Epithelial cell of prostate (primary cell): Measurements from ENCODE around the gene IFNA2.
"Not testable (repeated sequence)": the region's sequence is repeated elsewhere in the genome, so short reads cannot be mapped to it uniquely, and the experiment has no call there.

Source experiments
- DNase-seq: peaks from one replicate; pipeline ENCODE4 v3.0.0-alpha.2; 2011; ENCODE audit warnings: low read depth, low spot score
- H3K27ac ChIP-seq: fragments of 450-650 bp; 2 replicates; pipeline ENCODE4 v1.5.1; 2017; ENCODE audit warnings: mild to moderate bottlenecking

IFNA2 gene

DNA sequence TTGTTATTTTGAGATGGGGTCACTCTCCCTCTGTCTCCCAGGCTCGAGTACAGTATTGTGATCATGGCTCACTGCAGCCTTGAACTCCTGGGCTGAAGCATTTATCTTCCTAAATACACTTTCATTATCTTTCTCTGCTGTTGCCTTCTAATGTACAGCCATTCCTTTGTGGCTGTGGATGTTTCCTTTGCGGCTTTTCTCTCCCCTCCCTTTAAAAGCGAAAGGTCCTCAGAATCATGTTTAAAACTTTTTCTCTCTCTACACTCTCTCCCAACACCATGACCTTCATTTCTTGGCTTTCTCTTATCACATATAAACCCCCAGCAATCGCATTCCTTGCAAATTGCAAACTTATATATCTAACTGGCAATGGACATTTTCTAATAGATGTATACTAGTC is 1.6 kb downstream of the IFNA2 start:
- no peak overlapping the region for H3K27ac ChIP-seq
- no peak for DNase-seq

DNA sequence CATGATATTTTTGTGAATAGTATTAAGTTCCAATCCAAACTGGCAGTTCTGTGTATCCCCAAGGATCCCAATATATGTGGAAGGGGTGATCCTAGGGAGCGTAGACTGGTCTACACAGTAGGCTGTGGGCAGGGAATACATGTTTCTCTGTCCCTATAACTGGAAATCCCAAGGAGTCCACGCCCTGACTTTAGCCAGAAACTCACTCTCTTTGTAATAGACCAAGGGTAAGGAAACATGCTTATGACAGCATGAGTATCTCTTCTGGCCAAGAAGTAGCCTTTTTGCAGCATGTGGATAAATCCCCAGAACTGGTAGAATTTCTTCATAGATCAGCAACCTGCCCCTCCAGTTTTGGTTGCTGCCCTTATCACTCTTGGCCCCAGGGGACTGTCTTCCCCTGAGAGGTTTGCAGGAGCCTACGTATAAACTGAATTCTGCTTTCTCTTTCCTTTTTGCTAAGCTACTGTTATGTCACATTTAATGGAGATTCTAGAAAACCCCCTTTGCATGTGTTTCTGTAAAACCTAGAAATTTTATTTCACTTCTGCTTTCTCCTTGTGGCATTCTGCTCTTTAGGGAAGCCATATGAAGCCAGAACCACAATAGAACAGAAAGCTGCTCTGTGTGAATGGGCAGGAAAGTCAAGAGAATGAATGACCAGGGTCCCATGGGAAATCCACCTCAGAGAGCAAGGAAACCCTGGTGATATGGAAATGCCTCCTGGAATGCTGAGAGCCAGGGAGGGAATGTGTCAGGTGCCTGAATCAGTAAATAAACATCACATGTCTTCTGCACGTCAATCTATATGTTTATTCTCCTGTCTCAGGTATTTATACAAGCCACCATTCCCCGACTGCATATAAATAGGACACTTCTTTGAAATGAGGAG is 3.5 kb downstream of the IFNA2 start:
- no peak for DNase-seq
- H3K27ac ChIP-seq = no peak overlapping the region

DNA sequence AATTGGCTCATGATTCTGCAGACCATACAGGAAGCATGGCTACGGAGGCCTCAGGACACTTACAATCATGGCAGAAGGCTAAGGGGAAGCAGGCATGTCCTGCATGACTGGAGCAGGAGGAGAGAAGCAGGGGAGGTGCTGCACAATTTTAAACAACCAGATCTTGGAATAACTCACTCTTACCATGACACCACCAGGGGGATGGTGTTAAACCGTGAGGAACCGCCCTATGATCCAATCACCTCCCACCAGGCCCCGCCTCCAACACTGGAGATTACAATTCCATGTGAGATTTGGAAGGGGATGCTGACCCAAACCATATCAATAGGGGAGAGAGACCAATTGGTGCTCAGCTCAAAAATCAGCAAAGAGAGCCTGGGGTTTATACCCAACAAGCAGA is 13.7 kb downstream of the IFNA2 start:
- H3K27ac ChIP-seq, DNase-seq: not testable (repeated sequence)

DNA sequence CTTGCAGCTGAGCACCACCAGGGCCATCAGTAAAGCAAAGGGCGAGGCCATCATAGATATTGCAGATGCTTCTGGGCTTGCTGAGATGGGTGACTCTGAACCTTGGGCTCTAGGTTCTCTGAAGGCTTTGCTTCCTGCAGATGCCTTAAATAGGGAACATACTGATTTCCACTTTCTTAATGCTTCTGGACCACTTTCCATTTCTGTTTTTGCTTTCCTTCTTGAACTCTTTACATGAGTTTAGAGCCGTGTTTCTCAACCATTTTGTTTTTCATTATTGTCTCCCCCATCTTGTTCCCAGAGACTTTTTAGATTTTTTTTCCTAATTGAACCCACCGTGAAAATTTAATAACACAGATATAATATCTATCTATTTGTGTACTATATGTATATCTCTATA is 17.2 kb downstream of the IFNA2 start, which contains the start of gene IFNA13:
IFNA13 (minus strand) TSS at position 101 of the 400 bp plus-strand sequence; CDS start at position 54, 47 bp downstream.
- no peak within 1 kb of the TSS for H3K27ac ChIP-seq
- no peak for DNase-seq

GRCh38 chr9:21367169-21367568 is 18.0 kb downstream of the IFNA2 start:
- not testable (repeated sequence) for H3K27ac ChIP-seq, DNase-seq

DNA sequence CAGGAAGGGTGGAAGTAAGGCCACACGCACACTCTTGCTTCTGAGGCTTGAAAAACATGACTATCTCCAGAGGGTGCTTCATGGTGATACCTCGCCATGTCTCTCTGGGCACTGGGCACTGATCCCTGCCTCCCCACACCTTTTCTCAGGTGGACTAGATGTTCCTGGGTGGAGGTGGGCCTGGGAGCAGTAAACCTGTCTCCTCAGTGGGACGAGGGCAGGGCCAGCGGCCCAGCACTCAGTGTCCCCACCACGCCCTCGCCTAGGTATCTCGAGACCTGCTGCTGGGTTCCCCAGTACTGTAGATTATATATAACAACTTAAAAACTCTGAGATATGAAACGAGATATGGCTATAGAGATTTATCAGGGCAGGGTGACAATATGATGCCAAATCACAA is 22.9 kb downstream of the IFNA2 start:
- no peak overlapping the region for H3K27ac ChIP-seq
- no peak for DNase-seq

- DNase-seq = no peak
- no peak overlapping the region for H3K27ac ChIP-seq
Measured at GRCh38 chr9:21357479-21358460, 27.4 kb downstream of the IFNA2 start.

DNA sequence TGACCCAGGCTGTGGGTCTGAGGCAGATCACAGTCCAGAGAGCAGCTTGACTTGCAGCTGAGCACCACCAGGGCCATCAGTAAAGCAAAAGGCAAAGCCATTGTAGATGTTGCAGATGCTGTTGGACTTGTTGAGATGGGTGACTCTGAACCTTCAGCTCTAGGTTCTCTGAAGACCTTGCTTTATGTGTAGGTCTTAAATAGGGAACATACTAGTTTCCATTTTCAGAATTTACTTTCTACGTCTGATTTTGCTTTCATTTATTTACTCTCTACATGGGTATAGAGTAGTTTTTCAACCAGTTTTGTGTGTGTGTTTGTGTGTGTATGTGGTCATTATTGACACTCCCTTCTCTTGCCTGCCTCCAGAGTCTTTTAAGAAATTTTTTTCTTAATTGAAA is 34.4 kb downstream of the IFNA2 start, which contains the start of gene IFNA6:
IFNA6 (minus strand) TSS at position 101 of the 400 bp plus-strand sequence; CDS start at position 101, 0 bp downstream.
- H3K27ac ChIP-seq = no peak within 1 kb of the TSS
- no peak for DNase-seq

- no peak overlapping the region for H3K27ac ChIP-seq
- DNase-seq = no peak
Measured at GRCh38 chr9:21348430-21348970, 36.7 kb downstream of the IFNA2 start.

- H3K27ac ChIP-seq = no peak overlapping the region
- no peak for DNase-seq
Measured at GRCh38 chr9:21340735-21341134, 44.5 kb downstream of the IFNA2 start.

- no peak overlapping the region for H3K27ac ChIP-seq
- no peak for DNase-seq
Measured at GRCh38 chr9:21336457-21336856, 48.7 kb downstream of the IFNA2 start.

DNA sequence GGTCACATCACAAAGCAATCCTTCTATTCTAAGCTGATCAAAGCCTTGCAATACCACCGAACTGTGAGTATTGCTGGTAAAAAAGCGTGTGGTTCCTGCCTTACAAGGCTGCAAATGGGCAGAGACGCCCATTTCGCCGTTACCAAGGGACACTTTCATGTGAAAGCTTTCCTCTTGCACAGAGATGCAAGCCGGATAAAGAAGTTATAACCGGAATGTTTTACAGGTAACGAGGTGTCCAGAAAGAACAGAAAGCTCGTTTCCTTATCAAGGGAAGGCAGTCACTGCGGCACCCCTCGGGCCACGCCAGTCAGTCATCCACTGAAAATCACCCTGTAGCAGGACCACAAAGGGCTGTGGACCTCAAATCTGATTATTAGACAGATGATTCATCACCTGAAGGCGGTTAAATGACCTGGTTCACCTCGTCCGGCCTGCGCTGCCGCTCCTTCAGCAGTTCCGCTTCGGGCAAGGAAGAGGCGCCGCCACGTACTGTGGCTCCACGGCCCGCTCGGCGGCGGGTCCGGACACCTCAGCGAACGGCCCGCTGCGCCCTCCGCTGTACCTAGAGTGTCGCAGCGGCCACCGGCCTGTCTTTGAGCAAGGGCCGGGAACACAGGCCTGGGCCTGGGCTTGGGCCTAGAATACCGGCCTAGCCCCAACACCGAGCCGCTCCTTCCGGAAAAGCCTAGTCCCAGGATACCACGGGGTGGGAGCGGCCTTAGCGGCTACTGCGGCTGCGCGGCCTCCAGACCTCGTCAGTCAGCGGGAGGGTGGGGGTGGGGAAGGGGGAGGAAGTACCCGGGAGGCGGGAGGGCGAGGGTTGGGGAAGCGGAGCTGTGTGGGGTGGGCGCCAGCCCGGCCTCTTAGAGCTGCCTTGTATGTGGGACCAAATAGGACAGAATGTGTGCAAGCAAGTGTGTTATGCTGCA is 50.2 kb downstream of the IFNA2 start, which contains the start of gene KLHL9:
KLHL9 (minus strand) TSS at position 704 of the 932 bp plus-strand sequence; CDS start at position 159, 545 bp downstream.
- peak within 1 kb of the TSS; percentile 90 for H3K27ac ChIP-seq
- peak; percentile 33 for DNase-seq
